IPS DF 19.7 (cell line): ENCODE results near the gene SSTR5.
"Not testable (repeated sequence)": the region's sequence is repeated elsewhere in the genome, so short reads cannot be mapped to it uniquely, and the experiment has no call there.

Experiments
- DNase-seq: peaks from one replicate; pipeline ENCODE4 v3.0.0-alpha.2; 2013; ENCODE audit warnings: low read depth, low spot score

The SSTR5 gene

GRCh38 chr16:1073566-1074378 lies 1.2 kb downstream of the SSTR5 start:
- DNase-seq = peak; percentile 20

GRCh38 chr16:1074379-1074649 lies 1.8 kb downstream of the SSTR5 start:
- DNase-seq = no peak

- no peak for DNase-seq
Observed at GRCh38 chr16:1075546-1075945, 3.0 kb downstream of the SSTR5 start.

- no peak for DNase-seq
Observed at GRCh38 chr16:1076801-1077576, 4.4 kb downstream of the SSTR5 start.

GRCh38 chr16:1077877-1078578 lies 5.5 kb downstream of the SSTR5 start:
- DNase-seq = no peak

GRCh38 chr16:1078579-1079021 lies 6.1 kb downstream of the SSTR5 start:
- no peak for DNase-seq

- DNase-seq = no peak
Observed at GRCh38 chr16:1079341-1079740, 6.8 kb downstream of the SSTR5 start.

GRCh38 chr16:1079786-1080525 lies 7.4 kb downstream of the SSTR5 start:
- DNase-seq = no peak

- DNase-seq = no peak
Observed at GRCh38 chr16:1080801-1081733, 8.5 kb downstream of the SSTR5 start.

GRCh38 chr16:1081734-1082265 lies 9.3 kb downstream of the SSTR5 start:
- DNase-seq = no peak

GRCh38 chr16:1082266-1082951 lies 9.9 kb downstream of the SSTR5 start:
- DNase-seq = no peak

GRCh38 chr16:1082952-1083675 lies 10.6 kb downstream of the SSTR5 start:
- no peak for DNase-seq

GRCh38 chr16:1084971-1085370 lies 12.4 kb downstream of the SSTR5 start:
- no peak for DNase-seq

- DNase-seq = not testable (repeated sequence)
Observed at GRCh38 chr16:1086443-1086842, 13.9 kb downstream of the SSTR5 start.

GRCh38 chr16:1088295-1089170 lies 16.0 kb downstream of the SSTR5 start:
- no peak for DNase-seq

GRCh38 chr16:1089439-1089821 lies 16.9 kb downstream of the SSTR5 start:
- no peak for DNase-seq

- DNase-seq = no peak
Observed at GRCh38 chr16:1089822-1090619, 17.5 kb downstream of the SSTR5 start.
